Ishikawa (cell line): ENCODE data around the gene BNIPL.

Experiments
- CEBPB ChIP-seq: IDR thresholded peaks from 2 replicates; pipeline ENCODE4 v1.6.1; 2012
- CREB1 ChIP-seq: IDR thresholded peaks from 2 replicates; pipeline ENCODE4 v1.6.1; 2012; ENCODE audit warnings: low read depth
- EGR1 ChIP-seq: IDR thresholded peaks from 2 replicates; pipeline ENCODE4 v1.6.1; 2012
- EP300 ChIP-seq: IDR thresholded peaks from 2 replicates; pipeline ENCODE4 v1.6.1; 2012; ENCODE audit warnings: borderline replicate concordance
- FOXM1 ChIP-seq: IDR thresholded peaks from 2 replicates; pipeline ENCODE4 v1.6.1; 2012; ENCODE audit warnings: low read depth, borderline replicate concordance
- NFIC ChIP-seq: IDR thresholded peaks from 2 replicates; pipeline ENCODE4 v1.6.1; 2012
- RAD21 ChIP-seq: IDR thresholded peaks from 2 replicates; pipeline ENCODE4 v1.6.1; 2012; ENCODE audit warnings: low read depth
- TAF1 ChIP-seq: IDR thresholded peaks from 2 replicates; pipeline ENCODE4 v1.6.1; 2012; ENCODE audit warnings: low read depth, mild to moderate bottlenecking
- TEAD4 ChIP-seq: IDR thresholded peaks from 2 replicates; pipeline ENCODE4 v1.6.1; 2012
- YY1 ChIP-seq: IDR thresholded peaks from 2 replicates; pipeline ENCODE4 v1.6.1; 2012; ENCODE audit warnings: low read depth
- ZBTB7A ChIP-seq: IDR thresholded peaks from 2 replicates; pipeline ENCODE4 v1.6.1; 2012; ENCODE audit warnings: low read depth
- TF ChIP-seq, protein P1 (sequence below): IDR thresholded peaks from 2 replicates; pipeline ENCODE4 v1.6.1; 2012
- TF ChIP-seq, protein P2 (sequence below): IDR thresholded peaks from 2 replicates; pipeline ENCODE4 v1.6.1; 2012; ENCODE audit warnings: low read depth, mild to moderate bottlenecking
- TF ChIP-seq, protein P3 (sequence below): IDR thresholded peaks from 2 replicates; pipeline ENCODE4 v1.6.1; 2012

DNA sequence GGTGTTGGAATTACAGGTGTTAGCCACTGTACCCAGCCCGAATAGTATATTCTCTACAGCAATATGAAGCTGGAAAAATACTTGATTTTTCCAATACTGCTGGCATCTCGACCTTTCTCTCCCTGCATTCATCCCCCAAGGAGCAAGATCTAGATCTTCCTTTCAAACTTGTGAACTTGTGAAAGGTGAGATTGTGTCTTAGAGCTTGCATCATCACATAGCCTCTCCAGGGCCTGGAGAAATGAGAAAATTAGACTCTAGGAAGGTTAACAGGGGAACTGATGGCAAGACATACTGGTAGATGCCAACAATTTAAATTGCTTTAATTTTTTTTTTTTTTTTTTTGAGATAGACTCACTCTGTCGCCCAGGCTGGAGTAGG, 26.1 kb upstream of the BNIPL start:
- TF ChIP-seq, protein P1, sequence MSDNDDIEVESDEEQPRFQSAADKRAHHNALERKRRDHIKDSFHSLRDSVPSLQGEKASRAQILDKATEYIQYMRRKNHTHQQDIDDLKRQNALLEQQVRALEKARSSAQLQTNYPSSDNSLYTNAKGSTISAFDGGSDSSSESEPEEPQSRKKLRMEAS, result no peak
- no peak for TF ChIP-seq RAD21
- TF ChIP-seq, protein P2, sequence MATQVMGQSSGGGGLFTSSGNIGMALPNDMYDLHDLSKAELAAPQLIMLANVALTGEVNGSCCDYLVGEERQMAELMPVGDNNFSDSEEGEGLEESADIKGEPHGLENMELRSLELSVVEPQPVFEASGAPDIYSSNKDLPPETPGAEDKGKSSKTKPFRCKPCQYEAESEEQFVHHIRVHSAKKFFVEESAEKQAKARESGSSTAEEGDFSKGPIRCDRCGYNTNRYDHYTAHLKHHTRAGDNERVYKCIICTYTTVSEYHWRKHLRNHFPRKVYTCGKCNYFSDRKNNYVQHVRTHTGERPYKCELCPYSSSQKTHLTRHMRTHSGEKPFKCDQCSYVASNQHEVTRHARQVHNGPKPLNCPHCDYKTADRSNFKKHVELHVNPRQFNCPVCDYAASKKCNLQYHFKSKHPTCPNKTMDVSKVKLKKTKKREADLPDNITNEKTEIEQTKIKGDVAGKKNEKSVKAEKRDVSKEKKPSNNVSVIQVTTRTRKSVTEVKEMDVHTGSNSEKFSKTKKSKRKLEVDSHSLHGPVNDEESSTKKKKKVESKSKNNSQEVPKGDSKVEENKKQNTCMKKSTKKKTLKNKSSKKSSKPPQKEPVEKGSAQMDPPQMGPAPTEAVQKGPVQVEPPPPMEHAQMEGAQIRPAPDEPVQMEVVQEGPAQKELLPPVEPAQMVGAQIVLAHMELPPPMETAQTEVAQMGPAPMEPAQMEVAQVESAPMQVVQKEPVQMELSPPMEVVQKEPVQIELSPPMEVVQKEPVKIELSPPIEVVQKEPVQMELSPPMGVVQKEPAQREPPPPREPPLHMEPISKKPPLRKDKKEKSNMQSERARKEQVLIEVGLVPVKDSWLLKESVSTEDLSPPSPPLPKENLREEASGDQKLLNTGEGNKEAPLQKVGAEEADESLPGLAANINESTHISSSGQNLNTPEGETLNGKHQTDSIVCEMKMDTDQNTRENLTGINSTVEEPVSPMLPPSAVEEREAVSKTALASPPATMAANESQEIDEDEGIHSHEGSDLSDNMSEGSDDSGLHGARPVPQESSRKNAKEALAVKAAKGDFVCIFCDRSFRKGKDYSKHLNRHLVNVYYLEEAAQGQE, result no peak
- no peak for TF ChIP-seq EP300
- TF ChIP-seq CEBPB, result no peak
- no peak for TF ChIP-seq ZBTB7A
- no peak for TF ChIP-seq FOXM1
- TF ChIP-seq YY1, result no peak
- no peak for TF ChIP-seq CREB1
- no peak for TF ChIP-seq NFIC
- TF ChIP-seq EGR1, result no peak
- TF ChIP-seq TAF1, result no peak
- TF ChIP-seq, protein P3, sequence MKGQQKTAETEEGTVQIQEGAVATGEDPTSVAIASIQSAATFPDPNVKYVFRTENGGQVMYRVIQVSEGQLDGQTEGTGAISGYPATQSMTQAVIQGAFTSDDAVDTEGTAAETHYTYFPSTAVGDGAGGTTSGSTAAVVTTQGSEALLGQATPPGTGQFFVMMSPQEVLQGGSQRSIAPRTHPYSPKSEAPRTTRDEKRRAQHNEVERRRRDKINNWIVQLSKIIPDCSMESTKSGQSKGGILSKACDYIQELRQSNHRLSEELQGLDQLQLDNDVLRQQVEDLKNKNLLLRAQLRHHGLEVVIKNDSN, result no peak
- no peak for TF ChIP-seq TEAD4
